Measurements from ENCODE around the gene VSIG10L2.

- TF ChIP-seq POLR2A (IDR thresholded peaks at IDR 0.05; ENCODE audit: borderline replicate concordance, extremely low read depth, insufficient read depth, insufficient read length) (no peak), ELF1 (IDR thresholded peaks at IDR 0.05; ENCODE audit: borderline replicate concordance, low read depth) (no peak), ZFX (IDR thresholded peaks at IDR 0.05) (no peak), MAX (IDR thresholded peaks at IDR 0.05) (no peak), EZH2 (IDR thresholded peaks at IDR 0.05) (no peak), YY1 (IDR thresholded peaks at IDR 0.05; ENCODE audit: extremely low read depth, insufficient replicate concordance, low read depth, low read length) (no peak), POLR2AphosphoS5 (IDR thresholded peaks at IDR 0.05; ENCODE audit: low read depth, low read length) (no peak), CBX3 (IDR thresholded peaks at IDR 0.05; ENCODE audit: low read depth) (no peak), SIN3A (IDR thresholded peaks at IDR 0.05; ENCODE audit: low read depth) (no peak)
- TF ChIP-seq, protein P1, sequence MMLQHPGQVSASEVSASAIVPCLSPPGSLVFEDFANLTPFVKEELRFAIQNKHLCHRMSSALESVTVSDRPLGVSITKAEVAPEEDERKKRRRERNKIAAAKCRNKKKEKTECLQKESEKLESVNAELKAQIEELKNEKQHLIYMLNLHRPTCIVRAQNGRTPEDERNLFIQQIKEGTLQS (IDR thresholded peaks at IDR 0.05): no peak
- TF ChIP-seq, protein P2, sequence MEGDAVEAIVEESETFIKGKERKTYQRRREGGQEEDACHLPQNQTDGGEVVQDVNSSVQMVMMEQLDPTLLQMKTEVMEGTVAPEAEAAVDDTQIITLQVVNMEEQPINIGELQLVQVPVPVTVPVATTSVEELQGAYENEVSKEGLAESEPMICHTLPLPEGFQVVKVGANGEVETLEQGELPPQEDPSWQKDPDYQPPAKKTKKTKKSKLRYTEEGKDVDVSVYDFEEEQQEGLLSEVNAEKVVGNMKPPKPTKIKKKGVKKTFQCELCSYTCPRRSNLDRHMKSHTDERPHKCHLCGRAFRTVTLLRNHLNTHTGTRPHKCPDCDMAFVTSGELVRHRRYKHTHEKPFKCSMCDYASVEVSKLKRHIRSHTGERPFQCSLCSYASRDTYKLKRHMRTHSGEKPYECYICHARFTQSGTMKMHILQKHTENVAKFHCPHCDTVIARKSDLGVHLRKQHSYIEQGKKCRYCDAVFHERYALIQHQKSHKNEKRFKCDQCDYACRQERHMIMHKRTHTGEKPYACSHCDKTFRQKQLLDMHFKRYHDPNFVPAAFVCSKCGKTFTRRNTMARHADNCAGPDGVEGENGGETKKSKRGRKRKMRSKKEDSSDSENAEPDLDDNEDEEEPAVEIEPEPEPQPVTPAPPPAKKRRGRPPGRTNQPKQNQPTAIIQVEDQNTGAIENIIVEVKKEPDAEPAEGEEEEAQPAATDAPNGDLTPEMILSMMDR (IDR thresholded peaks at IDR 0.05 in 2 of 3, conservative IDR thresholded peaks at IDR 0.05 in 1 of 3; ENCODE audit: borderline replicate concordance in 1 of 3, insufficient read depth in 1 of 3, low read depth in 2 of 3, low read length in 2 of 3): no peak
- TF ChIP-seq, protein P3, sequence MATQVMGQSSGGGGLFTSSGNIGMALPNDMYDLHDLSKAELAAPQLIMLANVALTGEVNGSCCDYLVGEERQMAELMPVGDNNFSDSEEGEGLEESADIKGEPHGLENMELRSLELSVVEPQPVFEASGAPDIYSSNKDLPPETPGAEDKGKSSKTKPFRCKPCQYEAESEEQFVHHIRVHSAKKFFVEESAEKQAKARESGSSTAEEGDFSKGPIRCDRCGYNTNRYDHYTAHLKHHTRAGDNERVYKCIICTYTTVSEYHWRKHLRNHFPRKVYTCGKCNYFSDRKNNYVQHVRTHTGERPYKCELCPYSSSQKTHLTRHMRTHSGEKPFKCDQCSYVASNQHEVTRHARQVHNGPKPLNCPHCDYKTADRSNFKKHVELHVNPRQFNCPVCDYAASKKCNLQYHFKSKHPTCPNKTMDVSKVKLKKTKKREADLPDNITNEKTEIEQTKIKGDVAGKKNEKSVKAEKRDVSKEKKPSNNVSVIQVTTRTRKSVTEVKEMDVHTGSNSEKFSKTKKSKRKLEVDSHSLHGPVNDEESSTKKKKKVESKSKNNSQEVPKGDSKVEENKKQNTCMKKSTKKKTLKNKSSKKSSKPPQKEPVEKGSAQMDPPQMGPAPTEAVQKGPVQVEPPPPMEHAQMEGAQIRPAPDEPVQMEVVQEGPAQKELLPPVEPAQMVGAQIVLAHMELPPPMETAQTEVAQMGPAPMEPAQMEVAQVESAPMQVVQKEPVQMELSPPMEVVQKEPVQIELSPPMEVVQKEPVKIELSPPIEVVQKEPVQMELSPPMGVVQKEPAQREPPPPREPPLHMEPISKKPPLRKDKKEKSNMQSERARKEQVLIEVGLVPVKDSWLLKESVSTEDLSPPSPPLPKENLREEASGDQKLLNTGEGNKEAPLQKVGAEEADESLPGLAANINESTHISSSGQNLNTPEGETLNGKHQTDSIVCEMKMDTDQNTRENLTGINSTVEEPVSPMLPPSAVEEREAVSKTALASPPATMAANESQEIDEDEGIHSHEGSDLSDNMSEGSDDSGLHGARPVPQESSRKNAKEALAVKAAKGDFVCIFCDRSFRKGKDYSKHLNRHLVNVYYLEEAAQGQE (IDR thresholded peaks at IDR 0.05; ENCODE audit: low read depth): no peak
Observed at GRCh38 chr11:125932301-125932700, 13.5 kb upstream of the VSIG10L2 start.
